SW480 (cell line): ENCODE results near the gene GRK6.
"Not testable (repeated sequence)": the region's sequence is repeated elsewhere in the genome, so short reads cannot be mapped to it uniquely, and the experiment has no call there.

Source experiments
- DNase-seq: peaks from one replicate; pipeline ENCODE4 v3.0.0-alpha.2; 2016; ENCODE audit warnings: low spot score

GRK6 gene

GRCh38 chr5:177471610-177472356 lies 45.3 kb downstream of the GRK6 start:
- no peak for DNase-seq

GRCh38 chr5:177472460-177473442 lies 46.3 kb downstream of the GRK6 start:
- no peak for DNase-seq

GRCh38 chr5:177473443-177474001 lies 47.0 kb downstream of the GRK6 start, which contains the start of gene DBN1:
DBN1 (minus strand) TSS chr5:177473634; CDS start chr5:177473521, 113 bp downstream.
- peak; percentile 63 for DNase-seq

- DNase-seq: no peak
Measured at GRCh38 chr5:177474002-177474476, 47.6 kb downstream of the GRK6 start.

- DNase-seq: no peak
Measured at GRCh38 chr5:177474846-177475562, 48.5 kb downstream of the GRK6 start.

GRCh38 chr5:177475563-177476427 lies 49.3 kb downstream of the GRK6 start:
- no peak for DNase-seq

GRCh38 chr5:177476531-177477233 lies 50.2 kb downstream of the GRK6 start:
- DNase-seq: no peak

GRCh38 chr5:177477701-177478477 lies 51.4 kb downstream of the GRK6 start:
- no peak for DNase-seq

- DNase-seq: peak; percentile 91
Measured at GRCh38 chr5:177478711-177479646, 52.5 kb downstream of the GRK6 start.

GRCh38 chr5:177479774-177480173 lies 53.3 kb downstream of the GRK6 start:
- DNase-seq: peak; percentile 80

- DNase-seq: no peak
Measured at GRCh38 chr5:177482359-177482795, 55.9 kb downstream of the GRK6 start.

- no peak for DNase-seq
Measured at GRCh38 chr5:177483042-177483441, 56.6 kb downstream of the GRK6 start.

- no peak for DNase-seq
Measured at GRCh38 chr5:177483994-177484901, 57.8 kb downstream of the GRK6 start.

GRCh38 chr5:177484902-177485549 lies 58.5 kb downstream of the GRK6 start:
- no peak for DNase-seq

- DNase-seq: not testable (repeated sequence)
Measured at GRCh38 chr5:177485753-177486152, 59.3 kb downstream of the GRK6 start.

GRCh38 chr5:177486256-177486655 lies 59.8 kb downstream of the GRK6 start:
- no peak for DNase-seq
